ENCODE data around the gene L3MBTL2. TPM values are rescaled to one million over a fixed set of nuclear protein-coding genes. Genes with fewer than 3 reads are reported as not detected.

The L3MBTL2 gene
- total RNA-seq, 4 donors from 2014 or later: 9.1 to 32.4 (median 14.5) TPM

DNA sequence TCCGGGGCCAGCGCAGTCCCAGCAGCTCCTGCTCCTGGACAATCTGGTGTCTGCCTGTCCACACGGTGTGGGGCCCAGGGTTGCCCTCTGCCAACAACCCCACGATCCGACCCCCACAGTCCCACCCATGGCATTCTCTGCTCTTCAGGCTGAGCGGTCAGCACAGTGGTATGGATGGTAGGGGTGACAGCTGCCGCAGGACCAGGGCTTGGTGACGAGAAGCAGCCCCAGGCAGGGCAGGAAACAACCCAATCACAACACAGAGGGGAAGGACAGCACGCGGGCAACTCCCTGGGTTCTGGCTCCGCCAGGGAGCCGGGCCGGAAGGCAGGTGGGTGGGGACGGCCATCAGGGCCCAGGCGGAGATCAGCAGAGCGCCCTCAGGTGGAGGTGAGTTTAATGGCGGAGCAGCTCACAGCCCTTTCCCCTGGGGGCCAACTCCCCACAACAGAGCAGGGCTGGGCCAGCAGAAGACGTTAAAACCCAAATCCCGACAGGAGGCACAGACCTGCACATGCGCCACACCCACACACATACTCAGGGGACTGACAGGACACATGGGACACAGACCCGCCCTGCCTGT lies 40.9 kb downstream of the L3MBTL2 start:
- Histone ChIP-seq H3K4me1 (no peaks in the 10 kb centered on the region), H3K36me3 (peaks cover 0 to 28% (median 10%) of the 10 kb centered on the region in 4 donors), H3K27ac (no peak overlapping the region), H3K9me3 (no peaks in the 10 kb centered on the region), H3K27me3 (no peaks in the 10 kb centered on the region), H3K4me3 (no peak overlapping the region)
- DNase-seq: no peak
- 85% methylated on average over 19 of the region's 21 CpGs; no CpG with 5 or more reads in 1 of the 2 donors for WGBS, 2 donors (ENCODE audit: low coverage in 1 of 2)
- intact Hi-C loops (cut with DNase I; ENCODE audit: low total_unique reads) (no loop called here), in situ Hi-C loops (cut with MboI; ENCODE audit: low pct_ligation_motif_present in 1 of 4, low pct_unique_long_range_greater_than_20kb in 1 of 4, low sequenced_read_pairs in 3 of 4) (no loop called here)
- no peak for TF ChIP-seq POLR2AphosphoS5 (IDR thresholded peaks at IDR 0.05)
- TF ChIP-seq POLR2A (IDR thresholded peaks at IDR 0.05): no peak
- TF ChIP-seq, protein P1, sequence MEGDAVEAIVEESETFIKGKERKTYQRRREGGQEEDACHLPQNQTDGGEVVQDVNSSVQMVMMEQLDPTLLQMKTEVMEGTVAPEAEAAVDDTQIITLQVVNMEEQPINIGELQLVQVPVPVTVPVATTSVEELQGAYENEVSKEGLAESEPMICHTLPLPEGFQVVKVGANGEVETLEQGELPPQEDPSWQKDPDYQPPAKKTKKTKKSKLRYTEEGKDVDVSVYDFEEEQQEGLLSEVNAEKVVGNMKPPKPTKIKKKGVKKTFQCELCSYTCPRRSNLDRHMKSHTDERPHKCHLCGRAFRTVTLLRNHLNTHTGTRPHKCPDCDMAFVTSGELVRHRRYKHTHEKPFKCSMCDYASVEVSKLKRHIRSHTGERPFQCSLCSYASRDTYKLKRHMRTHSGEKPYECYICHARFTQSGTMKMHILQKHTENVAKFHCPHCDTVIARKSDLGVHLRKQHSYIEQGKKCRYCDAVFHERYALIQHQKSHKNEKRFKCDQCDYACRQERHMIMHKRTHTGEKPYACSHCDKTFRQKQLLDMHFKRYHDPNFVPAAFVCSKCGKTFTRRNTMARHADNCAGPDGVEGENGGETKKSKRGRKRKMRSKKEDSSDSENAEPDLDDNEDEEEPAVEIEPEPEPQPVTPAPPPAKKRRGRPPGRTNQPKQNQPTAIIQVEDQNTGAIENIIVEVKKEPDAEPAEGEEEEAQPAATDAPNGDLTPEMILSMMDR (IDR thresholded peaks at IDR 0.05): no peak
- no peak for TF ChIP-seq EP300 (IDR thresholded peaks at IDR 0.05; ENCODE audit: low read depth)

DNA sequence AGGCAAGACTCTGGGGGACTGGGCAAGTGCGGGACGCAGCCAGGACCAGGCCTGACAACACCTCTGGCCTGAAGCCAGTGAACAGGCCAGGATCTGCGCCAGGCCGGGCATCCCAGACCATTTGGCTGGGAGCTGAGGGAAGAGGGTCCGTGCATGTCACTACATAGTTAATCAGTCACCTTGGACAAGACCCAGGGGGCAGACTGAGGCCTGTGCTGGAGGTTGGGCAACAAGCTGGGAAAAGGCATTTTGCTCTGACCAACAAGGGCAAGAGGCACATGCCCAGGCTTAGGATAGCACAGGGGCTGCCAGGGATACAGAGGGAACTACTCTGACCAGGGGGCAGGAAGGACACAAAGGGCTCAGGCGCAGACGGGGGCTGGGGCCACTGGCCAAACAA lies 42.6 kb downstream of the L3MBTL2 start:
- WGBS, 2 donors (ENCODE audit: low coverage in 1 of 2): 89% methylated on average over 7 of the region's 7 CpGs; no CpG with 5 or more reads in 1 of the 2 donors
- Histone ChIP-seq H3K9me3 (no peaks in the 10 kb centered on the region), H3K4me3 (no peak overlapping the region), H3K27ac (no peak overlapping the region), H3K4me1 (no peaks in the 10 kb centered on the region), H3K36me3 (peaks cover 0 to 37% (median 17%) of the 10 kb centered on the region in 4 donors), H3K27me3 (no peaks in the 10 kb centered on the region)
- no peak for TF ChIP-seq EP300 (IDR thresholded peaks at IDR 0.05; ENCODE audit: low read depth)
- TF ChIP-seq, protein P1 (IDR thresholded peaks at IDR 0.05): no peak
- TF ChIP-seq POLR2AphosphoS5 (IDR thresholded peaks at IDR 0.05): no peak
- in situ Hi-C loops (cut with MboI; ENCODE audit: low pct_ligation_motif_present in 1 of 4, low pct_unique_long_range_greater_than_20kb in 1 of 4, low sequenced_read_pairs in 3 of 4): no loop called here
- DNase-seq: no peak
- intact Hi-C loops (cut with DNase I; ENCODE audit: low total_unique reads): no loop called here

DNA sequence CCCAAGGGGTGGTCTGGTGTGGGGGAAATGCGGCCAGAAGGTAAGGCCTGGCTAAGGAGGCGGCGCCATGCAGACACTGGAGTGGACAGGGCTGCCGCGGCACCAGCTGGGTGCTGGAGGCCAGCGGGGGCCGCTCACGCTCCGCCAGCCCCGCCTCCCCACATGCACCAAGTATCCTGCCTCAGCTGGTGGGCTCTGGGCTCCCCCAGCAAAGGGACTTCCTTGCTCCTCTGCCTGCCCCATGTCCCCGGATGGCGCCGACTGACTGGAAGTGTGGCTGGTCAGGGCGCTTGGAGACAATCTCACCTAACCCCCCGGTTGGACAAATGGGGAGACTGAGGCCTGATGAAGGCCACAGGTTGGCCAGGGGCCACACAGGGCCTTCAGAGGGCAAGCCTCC lies 43.2 kb downstream of the L3MBTL2 start:
- 94% methylated on average over 10 of the region's 15 CpGs; no CpG with 5 or more reads in 1 of the 2 donors for WGBS, 2 donors (ENCODE audit: low coverage in 1 of 2)

DNA sequence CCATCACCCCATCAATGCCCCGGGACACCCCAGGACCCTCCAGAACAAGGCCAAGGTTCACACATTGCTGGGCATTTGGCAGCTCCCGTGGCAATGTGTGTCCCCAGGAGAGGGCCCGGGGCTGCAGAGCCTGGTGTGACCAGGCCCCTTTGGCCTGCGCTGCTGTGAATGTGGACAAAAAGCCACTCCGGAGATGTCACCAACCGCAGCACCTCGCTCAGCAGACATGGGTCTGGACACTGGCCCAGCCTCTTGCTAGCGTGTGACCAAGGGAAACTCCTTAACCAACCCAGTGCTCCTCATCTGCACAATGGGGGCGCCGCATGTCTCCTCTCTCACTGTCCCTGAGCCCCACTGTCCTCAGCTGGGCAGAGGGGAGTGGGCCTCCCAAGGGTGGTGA lies 43.6 kb downstream of the L3MBTL2 start:
- intact Hi-C loops (cut with DNase I; ENCODE audit: low total_unique reads): no loop called here
- Histone ChIP-seq H3K4me3 (no peak overlapping the region), H3K9me3 (no peaks in the 10 kb centered on the region), H3K36me3 (peaks cover 0 to 46% (median 20%) of the 10 kb centered on the region in 4 donors), H3K4me1 (no peaks in the 10 kb centered on the region), H3K27ac (no peak overlapping the region), H3K27me3 (no peaks in the 10 kb centered on the region)
- in situ Hi-C loops (cut with MboI; ENCODE audit: low pct_ligation_motif_present in 1 of 4, low pct_unique_long_range_greater_than_20kb in 1 of 4, low sequenced_read_pairs in 3 of 4): no loop called here
- DNase-seq: no peak
- TF ChIP-seq, protein P1 (IDR thresholded peaks at IDR 0.05): no peak
- TF ChIP-seq POLR2AphosphoS5 (IDR thresholded peaks at IDR 0.05): no peak
- no peak for TF ChIP-seq POLR2A (IDR thresholded peaks at IDR 0.05)
- TF ChIP-seq EP300 (IDR thresholded peaks at IDR 0.05; ENCODE audit: low read depth): no peak
- WGBS, 2 donors (ENCODE audit: low coverage in 1 of 2): 98% methylated on average over 10 of the region's 10 CpGs; no CpG with 5 or more reads in 1 of the 2 donors

More for the DNA sequence above, 43.2 kb downstream of the L3MBTL2 start:
- intact Hi-C loops (cut with DNase I; ENCODE audit: low total_unique reads): no loop called here
- Histone ChIP-seq H3K9me3 (no peaks in the 10 kb centered on the region), H3K27ac (no peak overlapping the region), H3K4me1 (no peaks in the 10 kb centered on the region), H3K27me3 (no peaks in the 10 kb centered on the region), H3K4me3 (no peak overlapping the region), H3K36me3 (peaks cover 0 to 42% (median 18%) of the 10 kb centered on the region in 4 donors)
- in situ Hi-C loops (cut with MboI; ENCODE audit: low pct_ligation_motif_present in 1 of 4, low pct_unique_long_range_greater_than_20kb in 1 of 4, low sequenced_read_pairs in 3 of 4): no loop called here
- TF ChIP-seq POLR2AphosphoS5 (IDR thresholded peaks at IDR 0.05) (no peak), POLR2A (IDR thresholded peaks at IDR 0.05) (no peak), EP300 (IDR thresholded peaks at IDR 0.05; ENCODE audit: low read depth) (no peak)
- TF ChIP-seq, protein P1 (IDR thresholded peaks at IDR 0.05): no peak
- no peak for DNase-seq

All from transverse colon (tissue), 4 donors.